WTC11 (cell line): ENCODE data around the gene EIF3F. TPM values are rescaled to one million over a fixed set of nuclear protein-coding genes. Genes with fewer than 3 reads are reported as not detected.

Experiments used
- ATAC-seq: fragments of 200-7000 bp; cut with Tn5 transposase; 2 replicates; pipeline ENCODE4 v1.10.0; 2021; ENCODE audit warnings: mild to moderate bottlenecking, moderate library complexity
- CTCF ChIA-PET: fragments of 300-600 bp; sonication (Branson Sonifier 250); formaldehyde crosslinking; loops from one replicate; lab custom pipeline; 2021; ENCODE audit warnings: antibody characterized with exemption; lab: Charles Lee
- POLR2A ChIA-PET: fragments of 350-600 bp; sonication (Branson Sonifier 250); formaldehyde crosslinking; loops from one replicate; lab custom pipeline; 2021; ENCODE audit warnings: antibody characterized with exemption; lab: Charles Lee
- DNase-seq: peaks from one replicate; pipeline ENCODE4 v3.0.0; 2021; ENCODE audit warnings: low spot score
- H3K27ac Mint-ChIP-seq: 2 replicates; pipeline ENCODE4 v1.8.0; 2021; ENCODE audit warnings: mixed read lengths
- H3K27me3 Mint-ChIP-seq: 2 replicates; pipeline ENCODE4 v1.8.0; 2021; ENCODE audit warnings: low read depth, mild to moderate bottlenecking, moderate library complexity, mixed read lengths
- H3K36me3 Mint-ChIP-seq: 2 replicates; pipeline ENCODE4 v1.8.0; 2021; ENCODE audit warnings: mixed read lengths
- H3K4me1 Mint-ChIP-seq: 2 replicates; pipeline ENCODE4 v1.8.0; 2022; ENCODE audit warnings: mixed read lengths
- H3K4me3 Mint-ChIP-seq: 2 replicates; pipeline ENCODE4 v1.8.0; 2021; ENCODE audit warnings: mild to moderate bottlenecking, moderate library complexity, mixed read lengths
- H3K9me3 Mint-ChIP-seq: 2 replicates; pipeline ENCODE4 v1.8.0; 2021; ENCODE audit warnings: mixed read lengths
- CDX4 ChIP-seq: fragments of 250-450 bp; sonication (Bioruptor Pico); IDR thresholded peaks from 2 replicates; pipeline ENCODE4 v1.9.0; 2021; ENCODE audit warnings: moderate library complexity, mild to moderate bottlenecking, inconsistent platforms, borderline replicate concordance
- CTCF ChIP-seq: fragments of 200-600 bp; IDR thresholded peaks from 2 replicates; pipeline ENCODE4 v1.8.0; 2022; ENCODE audit warnings: antibody characterized with exemption
- EMX1 ChIP-seq: fragments of 250-450 bp; sonication (Bioruptor Pico); IDR thresholded peaks from 2 replicates; pipeline ENCODE4 v1.8.0; 2021; ENCODE audit warnings: mild to moderate bottlenecking
- FOXJ3 ChIP-seq: sonication (generic); formaldehyde crosslinking; IDR thresholded peaks from 2 replicates; pipeline ENCODE4 v1.9.0; 2021; ENCODE audit warnings: missing genetic modification reagents, mild to moderate bottlenecking, borderline replicate concordance
- HMGA2 ChIP-seq: fragments of 250-450 bp; sonication (Bioruptor Pico); IDR thresholded peaks from 2 replicates; pipeline ENCODE4 v1.4.0; 2021; ENCODE audit warnings: mild to moderate bottlenecking, moderate library complexity
- IRF1 ChIP-seq: sonication (generic); formaldehyde crosslinking; IDR thresholded peaks from 2 replicates; pipeline ENCODE4 v1.8.0; 2023; ENCODE audit warnings: missing genetic modification reagents
- KAT7 ChIP-seq: sonication (generic); formaldehyde crosslinking; IDR thresholded peaks from 2 replicates; pipeline ENCODE4 v1.8.1; 2023; ENCODE audit warnings: missing genetic modification reagents, mild to moderate bottlenecking, borderline replicate concordance
- MYBL2 ChIP-seq: sonication (generic); formaldehyde crosslinking; IDR thresholded peaks from 2 replicates; pipeline ENCODE4 v1.8.1; 2023; ENCODE audit warnings: mild to moderate bottlenecking, moderate library complexity, missing genetic modification reagents
- OVOL2 ChIP-seq: fragments of 250-450 bp; sonication (Bioruptor Pico); IDR thresholded peaks from 2 replicates; pipeline ENCODE4 v1.9.0; 2021; ENCODE audit warnings: mild to moderate bottlenecking, borderline replicate concordance
- PREB ChIP-seq: sonication (generic); formaldehyde crosslinking; IDR thresholded peaks from 2 replicates; pipeline ENCODE4 v1.8.1; 2022; ENCODE audit warnings: mild to moderate bottlenecking, missing genetic modification reagents, moderate library complexity, borderline replicate concordance
- RELA ChIP-seq: sonication (generic); formaldehyde crosslinking; IDR thresholded peaks from 2 replicates; pipeline ENCODE4 v1.8.1; 2022; ENCODE audit warnings: missing genetic modification reagents, mild to moderate bottlenecking, borderline replicate concordance
- SMAD4 ChIP-seq: sonication (generic); formaldehyde crosslinking; IDR thresholded peaks from 2 replicates; pipeline ENCODE4 v1.8.0; 2022; ENCODE audit warnings: mild to moderate bottlenecking, missing genetic modification reagents
- TEAD1 ChIP-seq: sonication (generic); formaldehyde crosslinking; IDR thresholded peaks from 2 replicates; pipeline ENCODE4 v1.8.0; 2022; ENCODE audit warnings: mild to moderate bottlenecking, missing genetic modification reagents
- TP53 ChIP-seq: sonication (generic); formaldehyde crosslinking; IDR thresholded peaks from 2 replicates; pipeline ENCODE4 v1.8.1; 2023; ENCODE audit warnings: mild to moderate bottlenecking, missing genetic modification reagents
- USF1 ChIP-seq: sonication (generic); formaldehyde crosslinking; IDR thresholded peaks from 2 replicates; pipeline ENCODE4 v1.8.0; 2022; ENCODE audit warnings: mild to moderate bottlenecking, missing genetic modification reagents
- USF2 ChIP-seq: sonication (generic); formaldehyde crosslinking; IDR thresholded peaks from 2 replicates; pipeline ENCODE4 v1.8.1; 2023; ENCODE audit warnings: mild to moderate bottlenecking, missing genetic modification reagents, moderate library complexity
- ZNF121 ChIP-seq: sonication (generic); formaldehyde crosslinking; IDR thresholded peaks from 2 replicates; pipeline ENCODE4 v1.8.0; 2023; ENCODE audit warnings: missing genetic modification reagents
- ZNF219 ChIP-seq: sonication (generic); formaldehyde crosslinking; IDR thresholded peaks from 2 replicates; pipeline ENCODE4 v1.8.0; 2023; ENCODE audit warnings: missing genetic modification reagents, mild to moderate bottlenecking, borderline replicate concordance
- ZNF263 ChIP-seq: sonication (generic); formaldehyde crosslinking; IDR thresholded peaks from 2 replicates; pipeline ENCODE4 v1.8.1; 2022; ENCODE audit warnings: low read depth, mild to moderate bottlenecking, moderate library complexity, missing genetic modification reagents
- ZNF425 ChIP-seq: fragments of 250-450 bp; sonication (Bioruptor Pico); conservative IDR thresholded peaks from 2 replicates; pipeline ENCODE4 v1.9.0; 2021; ENCODE audit warnings: mild to moderate bottlenecking
- ZNF532 ChIP-seq: fragments of 250-450 bp; sonication (Bioruptor Pico); IDR thresholded peaks from 2 replicates; pipeline ENCODE4 v1.9.0; 2021; ENCODE audit warnings: mild to moderate bottlenecking, borderline replicate concordance
- ZNF671 ChIP-seq: fragments of 250-450 bp; sonication (Bioruptor Pico); IDR thresholded peaks from 2 replicates; pipeline ENCODE4 v1.8.0; 2021; ENCODE audit warnings: mild to moderate bottlenecking
- total RNA-seq: library from RNA; stranded (reverse); gene quantifications from 3 replicates; pipeline ENCODE4 v1.2.3, GENCODE V29; 2021

Gene EIF3F
- total RNA-seq, 1 experiment from 2014 or later, result 356 TPM

GRCh38 chr11:8022876-8023275, 35.7 kb downstream of the EIF3F start:
- ChIA-PET POLR2A (no interaction called here), CTCF (interaction anchor here (0.8 to 3.3 kb wide), 3 partner anchors 10 to 77 kb away, joined by 3 to 18 read pairs (median 5); no protein-coding TSS in a partner anchor)
- H3K4me3 Mint-ChIP-seq, result no peak overlapping the region

GRCh38 chr11:8023831-8024555, 36.9 kb downstream of the EIF3F start:
- ChIA-PET CTCF (interaction anchor here (1.3 to 3.3 kb wide), 4 partner anchors 9 to 75 kb away, joined by 4 to 18 read pairs (median 8); no protein-coding TSS in a partner anchor), POLR2A (no interaction called here)
- ATAC-seq, result no peak
- DNase-seq, result no peak
- Mint-ChIP-seq H3K27ac (no peak overlapping the region), H3K4me3 (no peak overlapping the region), H3K9me3 (no peaks in the 10 kb centered on the region), H3K36me3 (no peaks in the 10 kb centered on the region), H3K27me3 (peaks cover 30% of the 10 kb centered on the region; the same call in 1 of the 2 replicates)
- TF ChIP-seq OVOL2 (CRISPR knock-in tag) (no peak), HMGA2 (CRISPR knock-in tag) (no peak), ZNF671 (CRISPR knock-in tag) (no peak), USF2 (no peak), FOXJ3 (CRISPR knock-in tag) (no peak), ZNF263 (CRISPR knock-in tag) (no peak), ZNF532 (no peak), CTCF (no peak), CDX4 (no peak), MYBL2 (CRISPR knock-in tag) (no peak), PREB (CRISPR knock-in tag) (no peak), TEAD1 (no peak), ZNF425 (no peak), EMX1 (CRISPR knock-in tag) (no peak), KAT7 (no peak), IRF1 (CRISPR knock-in tag) (no peak), USF1 (CRISPR knock-in tag) (no peak)
- TF ChIP-seq, all 79 proteins: peak for 0
- H3K4me1 Mint-ChIP-seq, result peaks cover 7% of the 10 kb centered on the region

More at GRCh38 chr11:8022876-8023275, 35.7 kb downstream of the EIF3F start:
- TF ChIP-seq ZNF121 (CRISPR knock-in tag) (no peak), ZNF219 (CRISPR knock-in tag) (no peak), TP53 (CRISPR knock-in tag) (no peak), KAT7 (no peak), SMAD4 (CRISPR knock-in tag) (no peak), RELA (CRISPR knock-in tag) (no peak)
- Mint-ChIP-seq H3K27ac (no peak overlapping the region), H3K27me3 (peaks cover 39% of the 10 kb centered on the region), H3K9me3 (no peaks in the 10 kb centered on the region), H3K4me1 (peaks cover 13% of the 10 kb centered on the region), H3K36me3 (no peaks in the 10 kb centered on the region)
- ATAC-seq (no peak), DNase-seq (no peak)
